Measurements from ENCODE around the gene MED17.

The MED17 gene

GRCh38 chr11:93784145-93784934 is at the start of gene MED17:
MED17 (plus strand) TSS chr11:93784282; CDS start chr11:93784514, 232 bp downstream.
- DNase-seq = peak; percentile 81

- no peak for DNase-seq
These were observed 49.5 kb upstream of the MED17 start for GRCh38 chr11:93734427-93735222.

- no peak for DNase-seq
These were observed 48.5 kb upstream of the MED17 start for GRCh38 chr11:93735627-93736026.

GRCh38 chr11:93736129-93736528 is 48.0 kb upstream of the MED17 start:
- no peak for DNase-seq

- DNase-seq = no peak
These were observed 46.0 kb upstream of the MED17 start for GRCh38 chr11:93737904-93738612.

- DNase-seq = no peak
These were observed 45.4 kb upstream of the MED17 start for GRCh38 chr11:93738647-93739081.

GRCh38 chr11:93740031-93740729 is 43.9 kb upstream of the MED17 start:
- no peak for DNase-seq

GRCh38 chr11:93740730-93741093 is 43.4 kb upstream of the MED17 start:
- peak; percentile 36 for DNase-seq

GRCh38 chr11:93741094-93741881 is 42.8 kb upstream of the MED17 start, which contains the start of the genes C11orf54 and TAF1D:
C11orf54 (plus strand) TSS chr11:93741672; CDS start chr11:93747394, 5,722 bp downstream.
TAF1D (minus strand) TSS chr11:93741495; CDS start chr11:93739304, 2,191 bp downstream.
- DNase-seq = peak; percentile 95

- no peak for DNase-seq
These were observed 42.2 kb upstream of the MED17 start for GRCh38 chr11:93741882-93742226.

GRCh38 chr11:93743291-93743690 is 40.8 kb upstream of the MED17 start:
- DNase-seq = no peak

- DNase-seq = no peak
These were observed 39.4 kb upstream of the MED17 start for GRCh38 chr11:93744669-93745004.

GRCh38 chr11:93745005-93745755 is 38.9 kb upstream of the MED17 start:
- peak; percentile 59 for DNase-seq

- no peak for DNase-seq
These were observed 38.0 kb upstream of the MED17 start for GRCh38 chr11:93746101-93746500.

GRCh38 chr11:93747122-93747521 is 37.0 kb upstream of the MED17 start:
- DNase-seq = no peak

GRCh38 chr11:93751001-93751400 is 33.1 kb upstream of the MED17 start:
- no peak for DNase-seq

- no peak for DNase-seq
These were observed 30.8 kb upstream of the MED17 start for GRCh38 chr11:93753241-93753640.

GRCh38 chr11:93756748-93757147 is 27.3 kb upstream of the MED17 start:
- DNase-seq = no peak

- no peak for DNase-seq
These were observed 26.8 kb upstream of the MED17 start for GRCh38 chr11:93757301-93757700.

GRCh38 chr11:93757924-93758865 is 25.9 kb upstream of the MED17 start:
- DNase-seq = no peak
